Osteoblast (primary cell): ENCODE data around the gene PARL. TPM values are rescaled to one million over a fixed set of nuclear protein-coding genes. Genes with fewer than 3 reads are reported as not detected.
"Not testable (repeated sequence)": the region's sequence is repeated elsewhere in the genome, so short reads cannot be mapped to it uniquely, and the experiment has no call there.

ENCODE experiments used
- DNase-seq: peaks from one replicate; pipeline ENCODE4 v3.0.0; 2011; ENCODE audit warnings: low spot score, mixed read lengths; ENCODE audit not compliant: insufficient read length; ENCODE audit errors: missing footprints
- H2AFZ ChIP-seq: 2 replicates; pipeline ENCODE4 v1.6.0; 2011; ENCODE audit warnings: mild to moderate bottlenecking, low read length
- H3K27ac ChIP-seq: 2 replicates; pipeline ENCODE4 v1.5.1; 2011; ENCODE audit warnings: mild to moderate bottlenecking, low read depth, low read length, moderate library complexity
- H3K27me3 ChIP-seq: 2 replicates; pipeline ENCODE4 v1.6.0; 2012; ENCODE audit warnings: mild to moderate bottlenecking, control low read depth, inconsistent platforms, low read length, moderate library complexity; ENCODE audit not compliant: insufficient read depth
- H3K36me3 ChIP-seq: 2 replicates; pipeline ENCODE4 v1.5.1; 2011; ENCODE audit warnings: mild to moderate bottlenecking, low read length, control low read depth, moderate library complexity; ENCODE audit not compliant: insufficient read depth
- H3K4me1 ChIP-seq: 2 replicates; pipeline ENCODE4 v1.5.1; 2011; ENCODE audit warnings: mild to moderate bottlenecking, low read length, control low read depth, moderate library complexity; ENCODE audit not compliant: insufficient read depth
- H3K4me2 ChIP-seq: 2 replicates; pipeline ENCODE4 v1.6.0; 2011; ENCODE audit warnings: mild to moderate bottlenecking, low read length; ENCODE audit not compliant: insufficient read depth
- H3K4me3 ChIP-seq: fragments of 200-600 bp; sonication (generic); 3 replicates; pipeline ENCODE4 v1.5.1; 2012; ENCODE audit warnings: mild to moderate bottlenecking, low read length, inconsistent platforms; ENCODE audit not compliant: insufficient read depth
- H3K79me2 ChIP-seq: 2 replicates; pipeline ENCODE4 v1.6.0; 2012; ENCODE audit warnings: mild to moderate bottlenecking, low read length, control low read depth, inconsistent platforms; ENCODE audit not compliant: insufficient read depth
- H3K9me3 ChIP-seq: 2 replicates; pipeline ENCODE4 v1.5.1; 2011; ENCODE audit warnings: low read depth, low read length, control low read depth
- H4K20me1 ChIP-seq: 2 replicates; pipeline ENCODE4 v1.6.0; 2012; ENCODE audit warnings: mild to moderate bottlenecking, low read length, control low read depth; ENCODE audit not compliant: insufficient read depth
- CTCF ChIP-seq: IDR thresholded peaks from 2 replicates; pipeline ENCODE4 v1.5.1; 2011; ENCODE audit warnings: mild to moderate bottlenecking, low read depth, low read length, moderate library complexity; ENCODE audit errors: extremely low read depth
- total RNA-seq: library from RNA; depleted of rRNA; stranded (reverse); fragments of >200 nt; gene quantifications from 2 replicates; pipeline ENCODE4 v1.2.3, GENCODE V29; 2012

Gene PARL
- total RNA-seq, 1 donor, result 34.0 TPM

GRCh38 chr3:183880121-183880520, 4.6 kb downstream of the PARL start:
- TF ChIP-seq CTCF, result no peak
- no peak overlapping the region for H3K4me2 ChIP-seq
- H3K27me3 ChIP-seq, result no peaks in the 10 kb centered on the region
- H3K27ac ChIP-seq, result no peak overlapping the region
- H3K79me2 ChIP-seq, result peaks cover 95% of the 10 kb centered on the region
- H3K36me3 ChIP-seq, result no peaks in the 10 kb centered on the region
- H3K4me1 ChIP-seq, result peaks cover 15% of the 10 kb centered on the region
- H2AFZ ChIP-seq, result no peak overlapping the region
- H4K20me1 ChIP-seq, result peaks cover 52% of the 10 kb centered on the region
- H3K4me3 ChIP-seq, result no peak overlapping the region
- no peaks in the 10 kb centered on the region for H3K9me3 ChIP-seq
- DNase-seq, result no peak

GRCh38 chr3:183879243-183879642, 5.4 kb downstream of the PARL start:
- Histone ChIP-seq H3K9me3 (no peaks in the 10 kb centered on the region), H3K4me2 (no peak overlapping the region), H2AFZ (no peak overlapping the region), H3K4me1 (peaks cover 14% of the 10 kb centered on the region), H4K20me1 (peaks cover 52% of the 10 kb centered on the region), H3K36me3 (no peaks in the 10 kb centered on the region), H3K27me3 (no peaks in the 10 kb centered on the region), H3K4me3 (no peak overlapping the region), H3K79me2 (peaks cover 96% of the 10 kb centered on the region), H3K27ac (no peak overlapping the region)
- DNase-seq, result no peak
- no peak for TF ChIP-seq CTCF

GRCh38 chr3:183878071-183878470, 6.6 kb downstream of the PARL start:
- Histone ChIP-seq H3K79me2 (peaks cover 96% of the 10 kb centered on the region), H3K4me2 (no peak overlapping the region), H3K36me3 (no peaks in the 10 kb centered on the region), H3K4me1 (peaks cover 6% of the 10 kb centered on the region), H4K20me1 (peaks cover 48% of the 10 kb centered on the region), H3K27me3 (no peaks in the 10 kb centered on the region), H3K27ac (no peak overlapping the region), H2AFZ (no peak overlapping the region), H3K9me3 (no peaks in the 10 kb centered on the region), H3K4me3 (no peak overlapping the region)
- DNase-seq, result no peak
- no peak for TF ChIP-seq CTCF

- Histone ChIP-seq H4K20me1 (peaks cover 51% of the 10 kb centered on the region), H3K79me2 (peaks cover 96% of the 10 kb centered on the region)
- H3K4me2 ChIP-seq, H3K9me3 ChIP-seq, H3K27me3 ChIP-seq, H3K27ac ChIP-seq, H3K36me3 ChIP-seq, H3K4me1 ChIP-seq, H3K4me3 ChIP-seq, H2AFZ ChIP-seq, DNase-seq: not testable (repeated sequence)
Measured at GRCh38 chr3:183877227-183877626, 7.5 kb downstream of the PARL start.
